Erythroblast (primary cell): ENCODE data around the gene RBBP6.
"Not testable (repeated sequence)": the region's sequence is repeated elsewhere in the genome, so short reads cannot be mapped to it uniquely, and the experiment has no call there.

ENCODE experiments used
- DNase-seq, 2 experiments: peaks; one replicate each; lab custom pipeline; 2025; lab: John Stamatoyannopoulos, UW
- GATA1 ChIP-seq: IDR thresholded peaks from 2 replicates; pipeline ENCODE4 v1.6.1; 2011; ENCODE audit warnings: low read depth, mild to moderate bottlenecking, control low read depth, low read length, moderate library complexity
- POLR2A ChIP-seq: IDR thresholded peaks from 2 replicates; pipeline ENCODE4 v1.6.1; 2011; ENCODE audit warnings: mild to moderate bottlenecking, low read length

RBBP6 gene

GRCh38 chr16:24555346-24555872 is 16.0 kb downstream of the RBBP6 start:
- DNase-seq, result no peak
- TF ChIP-seq POLR2A (no peak), GATA1 (no peak)

- no peak for DNase-seq
- no peak for TF ChIP-seq POLR2A
- no peak for TF ChIP-seq GATA1
These were observed 23.4 kb downstream of the RBBP6 start for GRCh38 chr16:24562811-24563210.

- DNase-seq, result no peak
- TF ChIP-seq GATA1 (no peak), POLR2A (no peak)
These were observed 29.0 kb downstream of the RBBP6 start for GRCh38 chr16:24568392-24568791.

GRCh38 chr16:24571096-24571495 is 31.7 kb downstream of the RBBP6 start:
- no peak for TF ChIP-seq GATA1
- no peak for TF ChIP-seq POLR2A
- DNase-seq, result no peak

GRCh38 chr16:24572069-24572468 is 32.7 kb downstream of the RBBP6 start:
- no peak for DNase-seq
- TF ChIP-seq GATA1 (no peak), POLR2A (no peak)

GRCh38 chr16:24573141-24573540 is 33.8 kb downstream of the RBBP6 start:
- DNase-seq, result no peak
- TF ChIP-seq POLR2A (no peak), GATA1 (no peak)

- DNase-seq, result not testable (repeated sequence)
These were observed 35.4 kb downstream of the RBBP6 start for GRCh38 chr16:24574515-24575485.

GRCh38 chr16:24575791-24576190 is 36.4 kb downstream of the RBBP6 start:
- not testable (repeated sequence) for DNase-seq

GRCh38 chr16:24577167-24577566 is 37.8 kb downstream of the RBBP6 start:
- DNase-seq, result no peak
- TF ChIP-seq GATA1, result no peak
- TF ChIP-seq POLR2A, result no peak

- no peak for TF ChIP-seq POLR2A
- no peak for TF ChIP-seq GATA1
- no peak for DNase-seq
These were observed 41.3 kb downstream of the RBBP6 start for GRCh38 chr16:24580665-24581064.

GRCh38 chr16:24583494-24583893 is 44.1 kb downstream of the RBBP6 start:
- TF ChIP-seq GATA1 (no peak), POLR2A (no peak)
- no peak for DNase-seq

GRCh38 chr16:24589997-24590396 is 50.6 kb downstream of the RBBP6 start:
- DNase-seq, result no peak
- TF ChIP-seq GATA1 (no peak), POLR2A (no peak)

GRCh38 chr16:24598777-24599437 is 59.5 kb downstream of the RBBP6 start:
- TF ChIP-seq GATA1, result no peak
- TF ChIP-seq POLR2A, result no peak
- DNase-seq, result no peak

GRCh38 chr16:24609417-24609739 is 70.0 kb downstream of the RBBP6 start:
- no peak for DNase-seq
- TF ChIP-seq GATA1, result no peak
- TF ChIP-seq POLR2A, result no peak
